Measurements from ENCODE around the gene EDC3.

Gene EDC3

DNA sequence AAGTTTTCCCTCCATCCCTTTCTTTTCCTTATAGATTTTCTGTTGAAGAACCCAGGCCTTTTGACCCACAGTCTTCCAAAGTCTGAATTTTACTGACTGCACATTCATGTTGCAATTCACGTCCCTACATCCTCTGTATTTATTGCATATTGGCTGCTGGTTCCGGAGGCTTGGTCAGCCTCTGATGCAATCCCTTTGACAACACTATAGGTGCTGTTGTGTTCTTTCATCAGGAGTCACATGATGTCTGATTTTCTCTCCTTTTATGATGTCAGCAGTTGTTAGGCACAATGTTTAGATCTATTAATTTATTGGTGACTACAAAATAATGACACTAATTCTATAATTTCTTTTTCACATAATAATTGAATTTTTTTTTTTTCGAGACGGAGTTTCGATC is 20.8 kb upstream of the EDC3 start:
- no peak for DNase-seq
- Histone ChIP-seq H3K36me3 (no peaks in the 10 kb centered on the region), H3K4me3 (no peak overlapping the region), H3K27me3 (peaks cover 0 to 5% of the 10 kb centered on the region in 2 donors), H3K27ac (no peak overlapping the region), H3K4me1 (no peaks in the 10 kb centered on the region), H3K9me3 (no peaks in the 10 kb centered on the region)
- no peak for TF ChIP-seq CTCF (IDR thresholded peaks at IDR 0.05)
- intact Hi-C loops (cut with DNase I; ENCODE audit: low total_unique reads), result no loop called here

DNA sequence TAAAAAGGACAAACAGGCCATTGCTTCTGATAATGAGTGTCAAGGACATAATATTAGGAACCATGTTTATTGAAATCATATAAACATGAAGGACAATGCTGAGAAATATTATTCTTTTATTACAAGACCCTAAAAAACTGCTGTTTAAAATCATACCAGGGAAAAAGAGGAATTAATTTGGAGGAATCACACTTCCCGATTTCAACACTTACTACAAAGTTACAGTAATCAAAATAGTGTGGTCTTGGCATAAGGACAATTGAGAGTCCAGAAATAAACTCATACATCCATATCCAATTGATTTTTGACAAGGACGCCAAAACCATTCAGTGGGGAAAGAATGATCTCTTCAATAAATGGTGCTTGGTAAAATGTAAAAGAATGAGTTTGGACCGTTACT is 16.5 kb upstream of the EDC3 start:
- DNase-seq, result no peak
- H3K9me3 ChIP-seq, result no peaks in the 10 kb centered on the region
- TF ChIP-seq CTCF (IDR thresholded peaks at IDR 0.05), result no peak
- peaks cover 0 to 12% of the 10 kb centered on the region in 2 donors for H3K27me3 ChIP-seq
- no peaks in the 10 kb centered on the region for H3K36me3 ChIP-seq
- H3K4me1 ChIP-seq, result no peaks in the 10 kb centered on the region
- no peak overlapping the region for H3K27ac ChIP-seq
- no peak overlapping the region for H3K4me3 ChIP-seq
- intact Hi-C loops (cut with DNase I; ENCODE audit: low total_unique reads), result no loop called here

DNA sequence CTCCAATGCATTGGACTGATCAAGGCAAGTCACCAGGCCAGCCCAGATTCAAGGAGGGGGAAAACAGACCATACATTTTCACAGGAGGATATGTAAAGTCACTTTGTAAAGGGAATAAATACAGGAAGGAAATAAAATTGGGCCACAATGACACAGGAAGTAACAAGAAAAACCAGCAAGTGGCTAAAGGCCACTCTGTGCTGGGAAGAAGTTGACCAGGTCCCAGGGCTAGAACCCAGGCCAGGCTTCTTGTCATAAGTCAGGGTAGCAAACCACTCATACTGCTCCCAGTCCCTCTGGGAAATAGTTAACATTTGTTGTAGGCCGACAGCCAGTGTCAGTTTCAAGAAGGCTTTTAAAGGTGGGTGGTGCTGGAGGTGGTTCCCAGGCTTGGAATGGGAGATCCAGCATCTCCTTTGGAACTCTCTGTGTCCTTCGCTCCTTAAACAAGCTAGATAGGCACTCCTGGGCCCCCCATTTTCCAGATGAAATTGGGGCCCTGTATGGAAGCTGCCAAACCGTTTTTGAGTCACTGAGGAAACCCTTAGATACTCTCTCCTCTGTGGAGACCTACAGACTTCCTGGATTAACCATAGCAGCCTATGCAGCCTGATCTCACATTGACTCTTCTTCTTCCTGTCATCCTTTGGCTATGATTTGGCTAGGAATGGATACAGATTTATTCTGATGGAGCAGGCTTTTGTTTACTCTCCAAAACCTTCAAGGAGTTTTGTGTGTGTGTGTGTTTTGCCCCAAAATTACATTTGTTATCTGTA is 14.7 kb upstream of the EDC3 start:
- no peak for DNase-seq
- Histone ChIP-seq H3K4me1 (no peaks in the 10 kb centered on the region), H3K27ac (no peak overlapping the region), H3K36me3 (no peaks in the 10 kb centered on the region), H3K4me3 (no peak overlapping the region), H3K27me3 (peaks cover 0 to 19% of the 10 kb centered on the region in 2 donors), H3K9me3 (no peaks in the 10 kb centered on the region)
- intact Hi-C loops (cut with DNase I; ENCODE audit: low total_unique reads), result no loop called here
- TF ChIP-seq CTCF (IDR thresholded peaks at IDR 0.05), result no peak

- Histone ChIP-seq H3K36me3 (no peaks in the 10 kb centered on the region), H3K27ac (no peak overlapping the region), H3K4me3 (no peak overlapping the region), H3K27me3 (peaks cover 0 to 19% of the 10 kb centered on the region in 2 donors), H3K4me1 (no peaks in the 10 kb centered on the region), H3K9me3 (no peaks in the 10 kb centered on the region)
- no peak for DNase-seq
- intact Hi-C loops (cut with DNase I; ENCODE audit: low total_unique reads), result no loop called here
- TF ChIP-seq CTCF (IDR thresholded peaks at IDR 0.05), result no peak
Measured at GRCh38 chr15:74709892-74710291, 14.1 kb upstream of the EDC3 start.

DNA sequence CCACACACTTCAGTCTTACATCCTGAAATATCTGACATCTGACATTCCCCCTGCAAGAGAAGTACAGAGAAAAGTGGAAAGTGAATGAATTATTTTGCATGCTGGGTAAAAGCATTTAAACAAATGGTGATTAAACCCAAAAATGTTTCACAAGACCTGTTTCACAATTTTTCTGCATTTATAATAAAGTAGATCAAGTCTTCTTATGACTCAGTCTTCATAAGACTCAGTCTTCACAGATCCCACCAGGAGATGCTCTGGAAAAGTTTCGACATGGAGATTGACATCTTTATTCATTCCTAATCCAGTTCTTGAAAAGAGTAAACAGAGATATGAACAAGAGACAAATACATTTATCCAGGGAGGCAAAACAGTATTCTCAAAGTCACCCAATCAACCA is 13.2 kb upstream of the EDC3 start:
- Histone ChIP-seq H3K27me3 (peaks cover 0 to 19% of the 10 kb centered on the region in 2 donors), H3K4me1 (no peaks in the 10 kb centered on the region), H3K36me3 (no peaks in the 10 kb centered on the region), H3K4me3 (no peak overlapping the region), H3K9me3 (no peaks in the 10 kb centered on the region), H3K27ac (no peak overlapping the region)
- intact Hi-C loops (cut with DNase I; ENCODE audit: low total_unique reads), result no loop called here
- DNase-seq, result no peak
- no peak for TF ChIP-seq CTCF (IDR thresholded peaks at IDR 0.05)
